ENCODE results near the gene TSFM.

TSFM gene

DNA sequence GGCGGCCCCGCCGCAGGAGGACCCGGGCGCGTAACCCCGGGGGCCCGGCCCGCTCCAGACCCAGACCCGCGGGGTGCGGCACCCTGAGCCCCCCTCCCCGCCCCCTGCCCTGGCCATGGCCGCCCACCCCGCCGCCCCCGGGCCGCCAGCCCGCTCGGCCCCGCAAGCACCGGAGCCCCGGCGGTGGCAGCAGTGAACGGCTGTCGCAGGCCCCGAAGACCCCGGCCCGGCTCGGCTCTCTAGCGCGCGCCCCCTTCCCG is 27.5 kb upstream of the TSFM start:
- peak overlapping the region; percentile 91 for H3K27ac ChIP-seq
- TF ChIP-seq, protein P1, sequence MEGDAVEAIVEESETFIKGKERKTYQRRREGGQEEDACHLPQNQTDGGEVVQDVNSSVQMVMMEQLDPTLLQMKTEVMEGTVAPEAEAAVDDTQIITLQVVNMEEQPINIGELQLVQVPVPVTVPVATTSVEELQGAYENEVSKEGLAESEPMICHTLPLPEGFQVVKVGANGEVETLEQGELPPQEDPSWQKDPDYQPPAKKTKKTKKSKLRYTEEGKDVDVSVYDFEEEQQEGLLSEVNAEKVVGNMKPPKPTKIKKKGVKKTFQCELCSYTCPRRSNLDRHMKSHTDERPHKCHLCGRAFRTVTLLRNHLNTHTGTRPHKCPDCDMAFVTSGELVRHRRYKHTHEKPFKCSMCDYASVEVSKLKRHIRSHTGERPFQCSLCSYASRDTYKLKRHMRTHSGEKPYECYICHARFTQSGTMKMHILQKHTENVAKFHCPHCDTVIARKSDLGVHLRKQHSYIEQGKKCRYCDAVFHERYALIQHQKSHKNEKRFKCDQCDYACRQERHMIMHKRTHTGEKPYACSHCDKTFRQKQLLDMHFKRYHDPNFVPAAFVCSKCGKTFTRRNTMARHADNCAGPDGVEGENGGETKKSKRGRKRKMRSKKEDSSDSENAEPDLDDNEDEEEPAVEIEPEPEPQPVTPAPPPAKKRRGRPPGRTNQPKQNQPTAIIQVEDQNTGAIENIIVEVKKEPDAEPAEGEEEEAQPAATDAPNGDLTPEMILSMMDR (IDR thresholded peaks at IDR 0.05), result no peak
- TF ChIP-seq ZFX (IDR thresholded peaks at IDR 0.05; ENCODE audit: borderline replicate concordance), result no peak

- peak overlapping the region; percentile 91 for H3K27ac ChIP-seq
- TF ChIP-seq, protein P1 (IDR thresholded peaks at IDR 0.05), result no peak
- no peak for TF ChIP-seq ZFX (IDR thresholded peaks at IDR 0.05; ENCODE audit: borderline replicate concordance)
Observed at GRCh38 chr12:57755454-57756372, 26.9 kb upstream of the TSFM start.

- TF ChIP-seq, protein P1 (IDR thresholded peaks at IDR 0.05), result peak; percentile 93
- TF ChIP-seq ZFX (IDR thresholded peaks at IDR 0.05; ENCODE audit: borderline replicate concordance), result no peak
- H3K27ac ChIP-seq, result peak overlapping the region; percentile 91
Observed at GRCh38 chr12:57756406-57757341, 25.9 kb upstream of the TSFM start.

GRCh38 chr12:57757771-57758170 is 24.8 kb upstream of the TSFM start:
- H3K27ac ChIP-seq, result peak overlapping the region; percentile 14; the same call in 1 of the 2 replicates

DNA sequence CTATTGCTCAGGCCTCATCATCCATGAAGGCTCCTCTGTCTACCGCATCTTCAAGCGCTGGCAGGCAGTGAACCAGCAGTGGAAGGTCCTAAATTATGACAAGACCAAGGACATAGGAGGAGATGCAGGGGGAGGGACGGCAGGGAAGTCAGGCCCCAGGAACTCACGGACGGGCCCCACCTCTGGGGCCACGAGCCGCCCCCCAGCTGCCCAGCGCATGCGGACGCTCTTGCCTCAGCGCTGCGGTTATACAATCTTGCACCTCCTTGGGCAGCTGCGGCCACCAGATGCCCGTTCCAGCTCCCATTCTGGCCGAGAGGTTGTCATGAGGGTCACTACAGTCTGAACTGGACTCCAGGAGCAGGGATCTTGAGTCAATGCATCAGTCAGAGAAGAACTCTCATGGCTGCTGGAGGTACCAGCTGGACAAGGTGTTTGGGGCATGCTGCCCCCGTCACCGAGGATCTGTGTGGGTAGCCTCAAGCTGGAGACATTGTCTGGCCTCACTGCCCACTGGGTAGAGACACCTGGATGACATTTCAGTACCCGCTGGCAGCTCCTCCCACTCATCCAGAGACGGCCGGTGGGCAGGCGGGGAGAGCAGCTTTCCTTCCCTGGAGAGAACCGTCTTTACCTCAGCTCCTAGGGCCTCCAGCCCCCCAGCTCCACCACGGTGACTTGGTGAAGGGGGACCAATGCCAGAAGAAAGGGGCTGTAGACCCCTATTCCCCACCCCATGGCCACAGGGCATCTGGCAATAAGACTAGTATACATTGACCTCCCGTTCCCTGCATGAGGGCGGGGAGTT is 23.8 kb upstream of the TSFM start:
- TF ChIP-seq ZFX (IDR thresholded peaks at IDR 0.05; ENCODE audit: borderline replicate concordance), result no peak
- TF ChIP-seq, protein P1 (IDR thresholded peaks at IDR 0.05), result no peak
- H3K27ac ChIP-seq, result peak overlapping the region; percentile 14; the same call in 1 of the 2 replicates

More at GRCh38 chr12:57757771-57758170, 24.8 kb upstream of the TSFM start:
- TF ChIP-seq ZFX (IDR thresholded peaks at IDR 0.05; ENCODE audit: borderline replicate concordance), result no peak
- TF ChIP-seq, protein P1 (IDR thresholded peaks at IDR 0.05), result no peak

GRCh38 chr12:57759360-57759980 is 23.1 kb upstream of the TSFM start:
- H3K27ac ChIP-seq, result no peak overlapping the region
- TF ChIP-seq, protein P1 (IDR thresholded peaks at IDR 0.05), result peak; percentile 94
- no peak for TF ChIP-seq ZFX (IDR thresholded peaks at IDR 0.05; ENCODE audit: borderline replicate concordance)

Measured in 22Rv1 (cell line).